Stomach (tissue), 9 donors: ENCODE measurements around the gene RAPGEF1. TPM values are rescaled to one million over a fixed set of nuclear protein-coding genes. Genes with fewer than 3 reads are reported as not detected.

Source experiments
- DNase-seq, 2 donors: peaks; one replicate each; pipeline versions ENCODE4 v3.0.0 to v3.0.0-alpha.2; 2013 to 2019
- H3K27ac ChIP-seq, 5 donors: fragments of 200-600 bp in 4 of 5; sonication (generic) in 4 of 5; one replicate each; pipeline ENCODE4 v1.5.1; 2013 to 2019; ENCODE audit warnings: mild to moderate bottlenecking in 1 of 5, moderate library complexity in 1 of 5
- H3K27me3 ChIP-seq, 3 donors: fragments of 200-600 bp; sonication (generic); one replicate each; pipeline ENCODE4 v1.5.1; 2017 to 2019; ENCODE audit warnings: mixed run types in 1 of 3
- H3K36me3 ChIP-seq, 4 donors: fragments of 200-600 bp; sonication (generic); 1 replicate in 3 of 4; 2 replicates in 1 of 4; pipeline ENCODE4 v1.5.1; 2016 to 2019
- H3K4me1 ChIP-seq, 4 donors: fragments of 200-600 bp; sonication (generic); one replicate each; pipeline ENCODE4 v1.5.1; 2016 to 2019
- H3K4me3 ChIP-seq, 4 donors: fragments of 200-600 bp; sonication (generic) in 3 of 4; one replicate each; pipeline ENCODE4 v1.5.1; 2016 to 2019; ENCODE audit warnings: mild to moderate bottlenecking in 1 of 4
- H3K9me3 ChIP-seq, 4 donors: fragments of 200-600 bp; sonication (generic); one replicate each; pipeline ENCODE4 v1.5.1; 2016 to 2019
- EP300 ChIP-seq: sonication (generic); formaldehyde crosslinking; IDR thresholded peaks from one replicate; pipeline ENCODE4 v1.6.1; 2017; ENCODE audit warnings: antibody characterized with exemption
- POLR2A ChIP-seq, 4 donors: fragments of 450-650 bp; IDR thresholded peaks; one replicate each; pipeline ENCODE4 v1.6.1; 2016; ENCODE audit warnings: antibody characterized with exemption in 4 of 4, control low read depth in 2 of 4, mild to moderate bottlenecking in 1 of 4, moderate library complexity in 1 of 4
- POLR2AphosphoS5 ChIP-seq, 3 donors: sonication (generic); formaldehyde crosslinking; IDR thresholded peaks; one replicate each; pipeline ENCODE4 v1.6.1; 2016; ENCODE audit warnings: antibody characterized with exemption in 3 of 3
- WGBS, 5 donors: extraction: QIAGEN DNeasy Blood & Tissue Kit in 3 of 5; methylation state at CpG; one replicate each; pipeline versions ENCODE4 v1.1.5 to v1.1.7; 2013 to 2018; 5-methylcytosine and 5-hydroxymethylcytosine counted together
- intact Hi-C: fragments of 100-400 bp; cut with DNase I; formaldehyde crosslinking; loops from one replicate; pipeline ENCODE4 v1.15.1; 2023; ENCODE audit warnings: low total_unique reads
- polyA plus RNA-seq, 3 donors: library from polyadenylated mRNA; stranded (reverse); fragments of 200-250 nt; gene quantifications; one replicate each; pipeline ENCODE4 v1.2.3, GENCODE V29; 2013
- total RNA-seq, 5 donors: library from RNA; depleted of rRNA; stranded (reverse); fragments of >200 nt; gene quantifications; one replicate each; pipeline versions ENCODE4 v1.1.0 to v1.2.3, GENCODE V29; 2014 to 2016
- TF ChIP-seq, protein P1 (sequence below), 7 experiments: fragments of 450-650 bp in 4 of 7; fragments of 200-600 bp in 3 of 7; sonication (generic) in 3 of 7; IDR thresholded peaks; one replicate each; pipeline ENCODE4 v1.5.1; 2016 to 2019; ENCODE audit warnings: antibody characterized with exemption in 7 of 7, control low read depth in 2 of 7, mild to moderate bottlenecking in 1 of 7
- donor health status: healthy with polysubstance abuse.
- donor health status: Bipolar disorder and iron deficiency.
- donor health status: healthy.

Gene RAPGEF1
- total and polyA plus RNA-seq, 8 donors: 8.4 to 84.6 (median 45.1) TPM

GRCh38 chr9:131590907-131591844, 148.7 kb downstream of the RAPGEF1 start:
- Histone ChIP-seq H3K27ac (no peak overlapping the region), H3K9me3 (no peaks in the 10 kb centered on the region), H3K4me1 (peaks cover 0 to 27% (median 6%) of the 10 kb centered on the region in 4 donors), H3K36me3 (peaks cover 44 to 87% (median 80%) of the 10 kb centered on the region in 4 donors), H3K4me3 (no peak overlapping the region), H3K27me3 (no peaks in the 10 kb centered on the region)
- TF ChIP-seq, protein P1, sequence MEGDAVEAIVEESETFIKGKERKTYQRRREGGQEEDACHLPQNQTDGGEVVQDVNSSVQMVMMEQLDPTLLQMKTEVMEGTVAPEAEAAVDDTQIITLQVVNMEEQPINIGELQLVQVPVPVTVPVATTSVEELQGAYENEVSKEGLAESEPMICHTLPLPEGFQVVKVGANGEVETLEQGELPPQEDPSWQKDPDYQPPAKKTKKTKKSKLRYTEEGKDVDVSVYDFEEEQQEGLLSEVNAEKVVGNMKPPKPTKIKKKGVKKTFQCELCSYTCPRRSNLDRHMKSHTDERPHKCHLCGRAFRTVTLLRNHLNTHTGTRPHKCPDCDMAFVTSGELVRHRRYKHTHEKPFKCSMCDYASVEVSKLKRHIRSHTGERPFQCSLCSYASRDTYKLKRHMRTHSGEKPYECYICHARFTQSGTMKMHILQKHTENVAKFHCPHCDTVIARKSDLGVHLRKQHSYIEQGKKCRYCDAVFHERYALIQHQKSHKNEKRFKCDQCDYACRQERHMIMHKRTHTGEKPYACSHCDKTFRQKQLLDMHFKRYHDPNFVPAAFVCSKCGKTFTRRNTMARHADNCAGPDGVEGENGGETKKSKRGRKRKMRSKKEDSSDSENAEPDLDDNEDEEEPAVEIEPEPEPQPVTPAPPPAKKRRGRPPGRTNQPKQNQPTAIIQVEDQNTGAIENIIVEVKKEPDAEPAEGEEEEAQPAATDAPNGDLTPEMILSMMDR (IDR thresholded peaks at IDR 0.05): peak in 6 of 7 experiments; percentile 5 to 97 (median 80)
- TF ChIP-seq EP300 (no peak), POLR2AphosphoS5 (IDR thresholded peaks at IDR 0.05) (peak in 1 of 3 donors; percentile 64)
- WGBS, 5 donors: 56 to 74% (median 65%) methylated on average over 18 to 21 of the region's 21 CpGs
- intact Hi-C loops: loop anchor here (5.0 kb wide), 1 partner anchor 151 kb away; the partner anchor contains the start of gene RAPGEF1
- DNase-seq: peak; percentile 86 to 93

GRCh38 chr9:131590449-131590848, 149.4 kb downstream of the RAPGEF1 start:
- WGBS, 5 donors: 67 to 87% (median 80%) methylated on average over 12 to 13 of the region's 13 CpGs

GRCh38 chr9:131589993-131590392, 149.9 kb downstream of the RAPGEF1 start:
- DNase-seq: no peak
- H3K4me1 ChIP-seq: peaks cover 0 to 25% (median 3%) of the 10 kb centered on the region in 4 donors
- intact Hi-C loops: loop anchor here (5.0 kb wide), 1 partner anchor 152 kb away; the partner anchor contains the start of gene RAPGEF1
- H3K4me3 ChIP-seq: no peak overlapping the region
- 93 to 95% (median 94%) methylated on average over 13 to 14 of the region's 14 CpGs for WGBS, 5 donors
- no peaks in the 10 kb centered on the region for H3K27me3 ChIP-seq
- TF ChIP-seq POLR2AphosphoS5 (IDR thresholded peaks at IDR 0.05) (no peak), EP300 (no peak), POLR2A (IDR thresholded peaks at IDR 0.05) (no peak)
- TF ChIP-seq, protein P1 (IDR thresholded peaks at IDR 0.05): no peak
- H3K27ac ChIP-seq: no peak overlapping the region
- no peaks in the 10 kb centered on the region for H3K9me3 ChIP-seq
- peaks cover 34 to 85% (median 78%) of the 10 kb centered on the region in 4 donors for H3K36me3 ChIP-seq

More at GRCh38 chr9:131590449-131590848, 149.4 kb downstream of the RAPGEF1 start:
- intact Hi-C loops: loop anchor here (5.0 kb wide), 1 partner anchor 152 kb away; the partner anchor contains the start of gene RAPGEF1
- no peak for TF ChIP-seq POLR2A (IDR thresholded peaks at IDR 0.05)
- no peak for TF ChIP-seq POLR2AphosphoS5 (IDR thresholded peaks at IDR 0.05)
- no peak for TF ChIP-seq EP300
- TF ChIP-seq, protein P1 (IDR thresholded peaks at IDR 0.05): no peak
- Histone ChIP-seq H3K27ac (no peak overlapping the region), H3K4me1 (peaks cover 0 to 23% (median 3%) of the 10 kb centered on the region in 4 donors), H3K36me3 (peaks cover 36 to 85% (median 78%) of the 10 kb centered on the region in 4 donors), H3K9me3 (no peaks in the 10 kb centered on the region), H3K27me3 (no peaks in the 10 kb centered on the region), H3K4me3 (no peak overlapping the region)
- no peak for DNase-seq

GRCh38 chr9:131589124-131589711, 150.7 kb downstream of the RAPGEF1 start:
- WGBS, 5 donors: 91 to 94% (median 93%) methylated on average over 14 to 16 of the region's 16 CpGs
- intact Hi-C loops: no loop called here
- peaks cover 0 to 32% (median 3%) of the 10 kb centered on the region in 4 donors for H3K4me1 ChIP-seq

More at GRCh38 chr9:131589124-131589711, 150.7 kb downstream of the RAPGEF1 start:
- H3K4me3 ChIP-seq: no peak overlapping the region
- no peaks in the 10 kb centered on the region for H3K9me3 ChIP-seq
- DNase-seq: no peak
- H3K27ac ChIP-seq: no peak overlapping the region
- TF ChIP-seq, protein P1 (IDR thresholded peaks at IDR 0.05): no peak
- no peak for TF ChIP-seq EP300
- no peak for TF ChIP-seq POLR2AphosphoS5 (IDR thresholded peaks at IDR 0.05)
- no peak for TF ChIP-seq POLR2A (IDR thresholded peaks at IDR 0.05)
- no peaks in the 10 kb centered on the region for H3K27me3 ChIP-seq
- peaks cover 32 to 85% (median 78%) of the 10 kb centered on the region in 4 donors for H3K36me3 ChIP-seq
